OCI-LY1 (cell line): ENCODE results near the gene PPT2.

Experiments
- EZH2 ChIP-seq: fragments of 200-600 bp; sonication (generic), shearing (Covaris generic); IDR thresholded peaks from 2 replicates; pipeline ENCODE4 v1.8.0; 2017; ENCODE audit warnings: borderline replicate concordance, mixed run types, mild to moderate bottlenecking, antibody characterized with exemption, low read length, moderate library complexity, mixed read lengths
- TF ChIP-seq, protein P1 (sequence below): fragments of 200-600 bp; sonication (generic), shearing (Covaris generic); IDR thresholded peaks from 2 replicates; pipeline ENCODE4 v1.5.1; 2017; ENCODE audit warnings: mild to moderate bottlenecking, antibody characterized with exemption, low read length, moderate library complexity, mixed read lengths

DNA sequence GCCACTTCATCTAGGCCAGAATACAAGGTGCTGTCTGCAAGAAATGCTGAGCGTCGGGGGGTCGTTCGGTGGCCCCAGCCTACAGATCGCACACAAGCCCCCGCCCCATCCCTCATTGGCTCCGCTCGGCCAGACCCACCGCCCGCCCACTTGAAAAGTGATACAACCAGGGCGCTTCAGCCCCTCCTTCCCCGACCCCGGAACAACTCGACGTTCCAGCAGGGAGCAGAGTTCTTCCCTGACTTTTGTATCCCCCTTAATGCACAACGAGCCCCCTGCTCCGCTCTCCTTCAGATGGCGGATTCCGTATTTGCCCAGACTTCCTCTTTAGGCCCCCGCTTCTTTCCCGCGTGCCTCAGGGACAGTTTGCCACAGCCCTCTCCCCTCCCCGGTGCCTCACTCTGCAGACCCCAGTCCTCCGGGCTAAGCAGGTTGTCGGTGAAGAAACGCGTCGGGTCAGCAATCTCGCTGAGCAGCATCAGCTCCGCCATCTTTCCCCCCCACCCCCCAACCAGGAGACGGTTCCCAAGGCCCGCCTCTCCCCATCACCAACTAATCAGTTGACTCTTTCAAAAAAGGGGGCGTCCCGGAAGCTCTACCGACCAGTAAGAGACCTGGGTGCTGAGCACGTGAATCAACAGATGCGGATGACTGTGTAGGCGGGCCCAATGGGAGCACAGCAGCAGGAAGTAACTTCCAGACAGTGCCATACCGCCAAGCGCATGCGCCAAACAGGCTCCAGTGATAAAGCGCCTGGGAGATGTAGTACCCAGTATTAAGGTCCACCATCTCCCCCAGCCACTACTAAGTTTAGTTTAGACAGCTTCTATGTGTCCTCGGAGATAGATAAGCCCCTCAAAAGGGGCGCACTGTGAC lies 26.0 kb upstream of the PPT2 start, which contains the start of gene ATF6B:
- TF ChIP-seq, protein P1, sequence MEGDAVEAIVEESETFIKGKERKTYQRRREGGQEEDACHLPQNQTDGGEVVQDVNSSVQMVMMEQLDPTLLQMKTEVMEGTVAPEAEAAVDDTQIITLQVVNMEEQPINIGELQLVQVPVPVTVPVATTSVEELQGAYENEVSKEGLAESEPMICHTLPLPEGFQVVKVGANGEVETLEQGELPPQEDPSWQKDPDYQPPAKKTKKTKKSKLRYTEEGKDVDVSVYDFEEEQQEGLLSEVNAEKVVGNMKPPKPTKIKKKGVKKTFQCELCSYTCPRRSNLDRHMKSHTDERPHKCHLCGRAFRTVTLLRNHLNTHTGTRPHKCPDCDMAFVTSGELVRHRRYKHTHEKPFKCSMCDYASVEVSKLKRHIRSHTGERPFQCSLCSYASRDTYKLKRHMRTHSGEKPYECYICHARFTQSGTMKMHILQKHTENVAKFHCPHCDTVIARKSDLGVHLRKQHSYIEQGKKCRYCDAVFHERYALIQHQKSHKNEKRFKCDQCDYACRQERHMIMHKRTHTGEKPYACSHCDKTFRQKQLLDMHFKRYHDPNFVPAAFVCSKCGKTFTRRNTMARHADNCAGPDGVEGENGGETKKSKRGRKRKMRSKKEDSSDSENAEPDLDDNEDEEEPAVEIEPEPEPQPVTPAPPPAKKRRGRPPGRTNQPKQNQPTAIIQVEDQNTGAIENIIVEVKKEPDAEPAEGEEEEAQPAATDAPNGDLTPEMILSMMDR: no peak
- no peak for TF ChIP-seq EZH2
